Body of pancreas (tissue), 4 donors: ENCODE data around the gene SLC25A36. TPM values are rescaled to one million over a fixed set of nuclear protein-coding genes. Genes with fewer than 3 reads are reported as not detected.

ENCODE experiments used
- ATAC-seq: fragments of 150-250 bp; one replicate; pipeline ENCODE4 v1.9.1; 2016
- DNase-seq, 4 donors: peaks; one replicate each; pipeline ENCODE4 v3.0.0-alpha.2; 2019
- H3K27ac ChIP-seq, 4 donors: fragments of 200-600 bp; sonication (generic); 1 replicate in 3 of 4; 2 replicates in 1 of 4; pipeline versions ENCODE4 v1.5.1 to v1.6.1; 2016 to 2019; ENCODE audit warnings: mild to moderate bottlenecking in 1 of 4, mixed read lengths in 1 of 4, moderate library complexity in 1 of 4
- H3K27me3 ChIP-seq, 2 donors: fragments of 200-600 bp; sonication (generic); one replicate each; pipeline ENCODE4 v1.6.0; 2016; ENCODE audit warnings: mild to moderate bottlenecking in 1 of 2
- H3K36me3 ChIP-seq, 2 donors: fragments of 200-600 bp; sonication (generic); replicated peaks in 1 of 2; 2 replicates each; pipeline ENCODE4 v1.5.1; 2016; ENCODE audit warnings: low read depth in 2 of 2; ENCODE audit not compliant: insufficient read depth in 1 of 2
- H3K4me1 ChIP-seq: fragments of 200-600 bp; sonication (generic); one replicate; pipeline ENCODE4 v1.6.0; 2016
- H3K4me3 ChIP-seq, 2 donors: fragments of 200-600 bp; sonication (generic); 1 replicate in 1 of 2; 2 replicates in 1 of 2; pipeline ENCODE4 v1.5.1; 2016 to 2019
- H3K9me3 ChIP-seq, 3 donors: fragments of 200-600 bp; sonication (generic); 1 replicate in 2 of 3; 2 replicates in 1 of 3; pipeline ENCODE4 v1.5.1; 2016
- POLR2A ChIP-seq, 3 donors: fragments of 450-650 bp; IDR thresholded peaks; one replicate each; pipeline ENCODE4 v1.6.1; 2016; ENCODE audit warnings: antibody characterized with exemption in 3 of 3, mild to moderate bottlenecking in 2 of 3
- WGBS, 2 donors: methylation state at CpG; one replicate each; pipeline ENCODE4 v1.1.5; 2017; 5-methylcytosine and 5-hydroxymethylcytosine counted together
- intact Hi-C: fragments of 100-400 bp; cut with DNase I; formaldehyde crosslinking; loops from one replicate; pipeline ENCODE4 v1.15.1; 2023
- total RNA-seq, 2 donors: library from RNA; depleted of rRNA; stranded (reverse); fragments of >200 nt; gene quantifications; one replicate each; pipeline ENCODE4 v1.1.0, GENCODE V29; 2016
- TF ChIP-seq, protein P1 (sequence below), 7 experiments: fragments of 450-650 bp in 4 of 7; fragments of 200-600 bp in 3 of 7; sonication (generic) in 3 of 7; IDR thresholded peaks; one replicate each; pipeline ENCODE4 v1.5.1; 2016 to 2019; ENCODE audit warnings: antibody characterized with exemption in 7 of 7

The SLC25A36 gene
- total RNA-seq, 2 donors from 2014 or later: 84.0 to 111 TPM

DNA sequence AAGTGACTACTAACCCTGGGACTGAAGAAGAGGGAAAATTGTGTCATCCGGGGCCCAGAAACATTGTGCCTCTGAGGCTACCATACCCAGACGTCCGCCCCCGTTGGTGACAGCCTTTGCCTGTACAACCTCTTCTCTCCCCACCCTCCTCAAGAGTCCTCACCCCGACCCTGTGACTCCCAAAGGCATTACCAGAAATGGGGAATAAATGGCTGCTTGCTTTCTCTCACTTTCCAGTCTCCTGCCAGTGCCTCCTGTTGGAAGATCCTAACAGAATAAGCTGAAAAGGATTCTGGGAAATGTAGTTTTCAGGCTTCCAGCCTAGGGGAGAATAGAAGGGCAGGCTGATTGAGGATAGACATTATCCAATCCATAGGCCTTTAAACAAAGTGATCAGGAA lies 30.8 kb upstream of the SLC25A36 start:
- H3K27me3 ChIP-seq: no peaks in the 10 kb centered on the region
- intact Hi-C loops: no loop called here
- TF ChIP-seq POLR2A (IDR thresholded peaks at IDR 0.05): no peak
- TF ChIP-seq, protein P1, sequence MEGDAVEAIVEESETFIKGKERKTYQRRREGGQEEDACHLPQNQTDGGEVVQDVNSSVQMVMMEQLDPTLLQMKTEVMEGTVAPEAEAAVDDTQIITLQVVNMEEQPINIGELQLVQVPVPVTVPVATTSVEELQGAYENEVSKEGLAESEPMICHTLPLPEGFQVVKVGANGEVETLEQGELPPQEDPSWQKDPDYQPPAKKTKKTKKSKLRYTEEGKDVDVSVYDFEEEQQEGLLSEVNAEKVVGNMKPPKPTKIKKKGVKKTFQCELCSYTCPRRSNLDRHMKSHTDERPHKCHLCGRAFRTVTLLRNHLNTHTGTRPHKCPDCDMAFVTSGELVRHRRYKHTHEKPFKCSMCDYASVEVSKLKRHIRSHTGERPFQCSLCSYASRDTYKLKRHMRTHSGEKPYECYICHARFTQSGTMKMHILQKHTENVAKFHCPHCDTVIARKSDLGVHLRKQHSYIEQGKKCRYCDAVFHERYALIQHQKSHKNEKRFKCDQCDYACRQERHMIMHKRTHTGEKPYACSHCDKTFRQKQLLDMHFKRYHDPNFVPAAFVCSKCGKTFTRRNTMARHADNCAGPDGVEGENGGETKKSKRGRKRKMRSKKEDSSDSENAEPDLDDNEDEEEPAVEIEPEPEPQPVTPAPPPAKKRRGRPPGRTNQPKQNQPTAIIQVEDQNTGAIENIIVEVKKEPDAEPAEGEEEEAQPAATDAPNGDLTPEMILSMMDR (IDR thresholded peaks at IDR 0.05): no peak
- DNase-seq: no peak
- WGBS, 2 donors: 65 to 66% methylated on average over 5 of the region's 5 CpGs
- peaks cover 18% of the 10 kb centered on the region for H3K4me1 ChIP-seq
- H3K27ac ChIP-seq: no peak overlapping the region
- H3K4me3 ChIP-seq: no peak overlapping the region
- H3K36me3 ChIP-seq: no peaks in the 10 kb centered on the region
- peaks cover 0 to 3% (median 0%) of the 10 kb centered on the region in 3 donors for H3K9me3 ChIP-seq
- no peak for ATAC-seq

GRCh38 chr3:140911822-140912221 lies 29.8 kb upstream of the SLC25A36 start:
- Histone ChIP-seq H3K27me3 (no peaks in the 10 kb centered on the region), H3K9me3 (peaks cover 0 to 3% (median 0%) of the 10 kb centered on the region in 3 donors), H3K4me1 (peaks cover 26% of the 10 kb centered on the region), H3K4me3 (no peak overlapping the region), H3K27ac (no peak overlapping the region), H3K36me3 (no peaks in the 10 kb centered on the region)
- no peak for DNase-seq
- no peak for ATAC-seq
- intact Hi-C loops: no loop called here
- WGBS, 2 donors: 40 to 58% methylated on average over 2 of the region's 2 CpGs
- no peak for TF ChIP-seq POLR2A (IDR thresholded peaks at IDR 0.05)
- TF ChIP-seq, protein P1 (IDR thresholded peaks at IDR 0.05): no peak

GRCh38 chr3:140913728-140914127 lies 27.9 kb upstream of the SLC25A36 start:
- TF ChIP-seq, protein P1 (IDR thresholded peaks at IDR 0.05): no peak
- TF ChIP-seq POLR2A (IDR thresholded peaks at IDR 0.05): no peak
- Histone ChIP-seq H3K4me3 (no peak overlapping the region), H3K4me1 (peaks cover 38% of the 10 kb centered on the region), H3K9me3 (peaks cover 0 to 3% (median 0%) of the 10 kb centered on the region in 3 donors), H3K27me3 (no peaks in the 10 kb centered on the region), H3K27ac (no peak overlapping the region), H3K36me3 (no peaks in the 10 kb centered on the region)
- intact Hi-C loops: no loop called here
- no peak for ATAC-seq
- no peak for DNase-seq
- WGBS, 2 donors: 94% methylated on average over 5 of the region's 5 CpGs

DNA sequence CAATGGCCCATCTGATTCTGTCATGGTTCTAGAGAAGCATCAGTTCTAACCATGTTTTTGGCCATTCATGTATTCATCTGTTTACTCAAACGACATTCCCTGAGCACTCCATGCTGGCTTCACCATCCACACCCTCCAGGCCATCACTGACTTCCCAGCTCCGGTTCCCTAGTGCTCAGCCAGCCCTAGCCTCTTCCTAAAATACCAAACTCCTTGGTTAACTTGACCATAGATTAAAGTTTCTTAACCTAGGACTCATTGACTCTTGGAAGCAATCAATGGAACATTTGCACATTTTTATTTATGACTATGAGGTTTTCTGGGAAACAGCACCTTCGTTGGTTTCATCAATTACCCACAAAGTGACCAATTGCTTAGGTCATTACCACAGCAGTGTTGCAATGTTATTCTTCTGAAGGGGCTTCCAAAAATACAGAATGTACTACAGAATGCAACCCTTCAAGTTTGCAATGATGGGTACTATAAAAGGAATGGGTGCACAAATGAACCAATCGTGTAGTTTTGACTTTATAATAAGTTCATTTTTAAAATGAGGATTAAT lies 27.2 kb upstream of the SLC25A36 start:
- 81 to 85% methylated on average over 4 of the region's 4 CpGs for WGBS, 2 donors
- Histone ChIP-seq H3K27ac (no peak overlapping the region), H3K36me3 (no peaks in the 10 kb centered on the region), H3K27me3 (no peaks in the 10 kb centered on the region), H3K4me3 (no peak overlapping the region), H3K9me3 (peaks cover 0 to 3% (median 0%) of the 10 kb centered on the region in 3 donors), H3K4me1 (peaks cover 38% of the 10 kb centered on the region)
- no peak for ATAC-seq
- no peak for DNase-seq
- TF ChIP-seq POLR2A (IDR thresholded peaks at IDR 0.05): no peak
- TF ChIP-seq, protein P1 (IDR thresholded peaks at IDR 0.05): no peak
- intact Hi-C loops: no loop called here

- no peak for ATAC-seq
- Histone ChIP-seq H3K4me1 (peaks cover 29% of the 10 kb centered on the region), H3K36me3 (no peaks in the 10 kb centered on the region), H3K27ac (peak overlapping the region in 1 of 4 donors; percentile 49), H3K9me3 (peaks cover 0 to 3% (median 0%) of the 10 kb centered on the region in 3 donors), H3K27me3 (no peaks in the 10 kb centered on the region), H3K4me3 (no peak overlapping the region)
- TF ChIP-seq POLR2A (IDR thresholded peaks at IDR 0.05): no peak
- TF ChIP-seq, protein P1 (IDR thresholded peaks at IDR 0.05): no peak
- no peak for DNase-seq
- intact Hi-C loops: no loop called here
Measured at GRCh38 chr3:140916603-140917002, 25.0 kb upstream of the SLC25A36 start.
